Lower lobe of right lung (tissue), 2 donors: ENCODE results near the gene TRH. TPM values are rescaled to one million over a fixed set of nuclear protein-coding genes. Genes with fewer than 3 reads are reported as not detected.
A peak's percentile ranks its signal among the peaks of the same experiment; 100 is the strongest.

Experiments used
- ATAC-seq, 2 donors: fragments of 200-7000 bp; cut with Tn5 transposase; one replicate each; pipeline ENCODE4 v1.9.1; 2020 to 2022; ENCODE audit warnings: mild to moderate bottlenecking in 2 of 2, moderate library complexity in 2 of 2
- DNase-seq: peaks from one replicate; pipeline ENCODE4 v3.0.0-alpha.2; 2020
- H3K27ac ChIP-seq: fragments of 200-600 bp; one replicate; pipeline ENCODE4 v1.8.0; 2022
- H3K27me3 ChIP-seq: fragments of 200-600 bp; one replicate; pipeline ENCODE4 v1.8.0; 2022; ENCODE audit warnings: low read depth
- H3K36me3 ChIP-seq: fragments of 200-600 bp; one replicate; pipeline ENCODE4 v1.8.0; 2022; ENCODE audit warnings: mild to moderate bottlenecking
- H3K4me1 ChIP-seq: fragments of 200-600 bp; one replicate; pipeline ENCODE4 v1.8.0; 2022
- H3K4me3 ChIP-seq: fragments of 200-600 bp; one replicate; pipeline ENCODE4 v1.8.0; 2022; ENCODE audit warnings: mild to moderate bottlenecking
- H3K9me3 ChIP-seq: fragments of 200-600 bp; one replicate; pipeline ENCODE4 v1.8.0; 2022
- CTCF ChIP-seq: fragments of 200-600 bp; IDR thresholded peaks from one replicate; pipeline ENCODE4 v1.8.0; 2022; ENCODE audit warnings: antibody characterized with exemption, mild to moderate bottlenecking
- intact Hi-C: fragments of 100-400 bp; cut with DNase I; formaldehyde crosslinking; loops from one replicate; pipeline ENCODE4 v1.11.0; 2022
- total RNA-seq: library from RNA; stranded (reverse); fragmentation: NEBNext Ultra II Directional; extraction: Animal tissue kit (Norgen Biotek cat#: 25700); gene quantifications from one replicate; pipeline ENCODE4 v1.2.1, GENCODE V29; 2021
- donor health status: DM: no; HTN: yes; CAD: no; lungs with severe emphysema.

Gene TRH
- total RNA-seq, 1 donor from 2014 or later = not detected

- ATAC-seq = no peak
- DNase-seq = no peak
- TF ChIP-seq CTCF = no peak
These were observed 512 bp upstream of the TRH start for GRCh38 chr3:129973853-129974563.

GRCh38 chr3:129974833-129975704, 549 bp downstream of the TRH start:
- H3K36me3 ChIP-seq = no peaks in the 10 kb centered on the region
- H3K9me3 ChIP-seq = no peaks in the 10 kb centered on the region
- TF ChIP-seq CTCF = no peak
- peak; percentile 67 for DNase-seq
- H3K27me3 ChIP-seq = peaks cover 47% of the 10 kb centered on the region
- H3K4me3 ChIP-seq = peak overlapping the region; percentile 30
- peaks cover 15% of the 10 kb centered on the region for H3K4me1 ChIP-seq
- no peak overlapping the region for H3K27ac ChIP-seq
- intact Hi-C loops = no loop called here
- peak; percentile 67 to 70 for ATAC-seq

More at GRCh38 chr3:129973853-129974563, 512 bp upstream of the TRH start:
- Histone ChIP-seq H3K27ac (no peak overlapping the region), H3K36me3 (no peaks in the 10 kb centered on the region), H3K4me1 (peaks cover 15% of the 10 kb centered on the region), H3K4me3 (peak overlapping the region; percentile 30), H3K27me3 (peaks cover 43% of the 10 kb centered on the region), H3K9me3 (no peaks in the 10 kb centered on the region)
- intact Hi-C loops = no loop called here

GRCh38 chr3:129975705-129976048, 1.2 kb downstream of the TRH start:
- H3K4me1 ChIP-seq = peaks cover 15% of the 10 kb centered on the region
- H3K36me3 ChIP-seq = no peaks in the 10 kb centered on the region
- no peaks in the 10 kb centered on the region for H3K9me3 ChIP-seq
- H3K27me3 ChIP-seq = peaks cover 47% of the 10 kb centered on the region
- intact Hi-C loops = no loop called here
- peak; percentile 8 to 19 for ATAC-seq
- TF ChIP-seq CTCF = no peak
- H3K27ac ChIP-seq = no peak overlapping the region
- H3K4me3 ChIP-seq = peak overlapping the region; percentile 30
- DNase-seq = no peak

GRCh38 chr3:129976286-129976685, 1.8 kb downstream of the TRH start:
- H3K36me3 ChIP-seq = no peaks in the 10 kb centered on the region
- no peak overlapping the region for H3K27ac ChIP-seq
- H3K27me3 ChIP-seq = peaks cover 47% of the 10 kb centered on the region
- no peak for TF ChIP-seq CTCF
- intact Hi-C loops = no loop called here
- H3K4me1 ChIP-seq = peaks cover 15% of the 10 kb centered on the region
- no peak overlapping the region for H3K4me3 ChIP-seq
- DNase-seq (no peak), ATAC-seq (no peak)
- no peaks in the 10 kb centered on the region for H3K9me3 ChIP-seq

- intact Hi-C loops = no loop called here
- ATAC-seq = no peak
- Histone ChIP-seq H3K9me3 (no peaks in the 10 kb centered on the region), H3K4me3 (no peak overlapping the region), H3K4me1 (peaks cover 15% of the 10 kb centered on the region), H3K27ac (no peak overlapping the region), H3K36me3 (no peaks in the 10 kb centered on the region), H3K27me3 (peaks cover 47% of the 10 kb centered on the region)
- no peak for DNase-seq
- TF ChIP-seq CTCF = no peak
These were observed 3.6 kb downstream of the TRH start for GRCh38 chr3:129978123-129978522.
